ENCODE measurements around the gene SAMD11. TPM values are rescaled to one million over a fixed set of nuclear protein-coding genes. Genes with fewer than 3 reads are reported as not detected.
A peak's percentile ranks its signal among the peaks of the same experiment; 100 is the strongest.

The SAMD11 gene
- total RNA-seq, 1 experiment from 2014 or later = 2.3 TPM

DNA sequence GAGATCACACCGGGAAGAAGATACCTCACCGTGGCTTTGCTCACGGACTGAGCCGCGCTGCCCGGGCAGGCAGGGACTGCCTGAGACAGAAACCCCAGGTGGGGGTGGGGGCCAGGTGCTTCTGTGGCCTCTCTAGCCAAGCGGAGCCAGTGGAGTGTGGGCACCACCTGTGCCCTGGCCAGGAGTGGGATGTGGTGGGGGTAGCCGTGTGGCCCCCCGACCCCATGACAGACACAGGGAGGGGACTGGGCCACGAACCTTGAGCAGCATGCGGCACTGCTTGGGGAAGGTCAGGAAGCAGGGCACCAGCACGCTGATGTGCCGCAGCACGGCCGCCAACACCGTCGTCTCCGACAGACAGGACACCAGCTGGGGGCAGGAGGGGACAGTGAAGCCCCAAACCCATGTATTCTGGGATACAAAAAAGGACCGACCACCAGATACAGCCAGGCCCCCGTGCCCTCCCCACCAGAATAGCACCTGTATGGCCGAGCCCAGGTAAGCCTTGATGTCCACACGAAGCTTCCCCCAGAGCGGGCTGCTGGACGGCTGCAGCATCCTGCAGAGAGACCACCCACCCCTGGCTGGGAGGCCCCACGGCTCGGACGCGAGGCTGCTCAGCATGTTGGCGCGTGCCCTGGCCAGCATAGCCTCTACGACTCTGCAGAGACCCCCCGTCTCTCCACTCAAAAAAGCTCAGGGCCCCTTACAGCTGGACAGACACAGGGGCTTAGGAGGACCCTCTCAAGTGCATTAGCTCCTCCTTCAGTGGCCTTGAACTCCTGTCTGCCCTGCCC, 30.0 kb downstream of the SAMD11 start:
- Mint-ChIP-seq H3K4me3 (no peak overlapping the region), H3K4me1 (peaks cover 11% of the 10 kb centered on the region), H3K9me3 (no peaks in the 10 kb centered on the region), H3K36me3 (peaks cover 49% of the 10 kb centered on the region), H3K27me3 (ENCODE audit: low read depth) (no peaks in the 10 kb centered on the region), H3K27ac (no peak overlapping the region)
- CTCF ChIA-PET = no interaction called here
- DNase-seq (ENCODE audit: low spot score) = no peak
- ATAC-seq = no peak
- POLR2A ChIA-PET = interaction anchor here (0.9 kb wide), 1 partner anchor 12 kb away, joined by 3 read pairs; no protein-coding TSS in a partner anchor
- TF ChIP-seq, protein P1, sequence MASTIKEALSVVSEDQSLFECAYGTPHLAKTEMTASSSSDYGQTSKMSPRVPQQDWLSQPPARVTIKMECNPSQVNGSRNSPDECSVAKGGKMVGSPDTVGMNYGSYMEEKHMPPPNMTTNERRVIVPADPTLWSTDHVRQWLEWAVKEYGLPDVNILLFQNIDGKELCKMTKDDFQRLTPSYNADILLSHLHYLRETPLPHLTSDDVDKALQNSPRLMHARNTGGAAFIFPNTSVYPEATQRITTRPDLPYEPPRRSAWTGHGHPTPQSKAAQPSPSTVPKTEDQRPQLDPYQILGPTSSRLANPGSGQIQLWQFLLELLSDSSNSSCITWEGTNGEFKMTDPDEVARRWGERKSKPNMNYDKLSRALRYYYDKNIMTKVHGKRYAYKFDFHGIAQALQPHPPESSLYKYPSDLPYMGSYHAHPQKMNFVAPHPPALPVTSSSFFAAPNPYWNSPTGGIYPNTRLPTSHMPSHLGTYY (CRISPR knock-in tag; IDR thresholded peaks at IDR 0.05) = no peak
- TF ChIP-seq, protein P2, sequence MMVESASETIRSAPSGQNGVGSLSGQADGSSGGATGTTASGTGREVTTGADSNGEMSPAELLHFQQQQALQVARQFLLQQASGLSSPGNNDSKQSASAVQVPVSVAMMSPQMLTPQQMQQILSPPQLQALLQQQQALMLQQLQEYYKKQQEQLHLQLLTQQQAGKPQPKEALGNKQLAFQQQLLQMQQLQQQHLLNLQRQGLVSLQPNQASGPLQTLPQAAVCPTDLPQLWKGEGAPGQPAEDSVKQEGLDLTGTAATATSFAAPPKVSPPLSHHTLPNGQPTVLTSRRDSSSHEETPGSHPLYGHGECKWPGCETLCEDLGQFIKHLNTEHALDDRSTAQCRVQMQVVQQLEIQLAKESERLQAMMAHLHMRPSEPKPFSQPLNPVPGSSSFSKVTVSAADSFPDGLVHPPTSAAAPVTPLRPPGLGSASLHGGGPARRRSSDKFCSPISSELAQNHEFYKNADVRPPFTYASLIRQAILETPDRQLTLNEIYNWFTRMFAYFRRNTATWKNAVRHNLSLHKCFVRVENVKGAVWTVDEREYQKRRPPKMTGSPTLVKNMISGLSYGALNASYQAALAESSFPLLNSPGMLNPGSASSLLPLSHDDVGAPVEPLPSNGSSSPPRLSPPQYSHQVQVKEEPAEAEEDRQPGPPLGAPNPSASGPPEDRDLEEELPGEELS (CRISPR knock-in tag; IDR thresholded peaks at IDR 0.05) = 0 out of 2 replicates have a peak, but pooled peaks have one; percentile 6

DNA sequence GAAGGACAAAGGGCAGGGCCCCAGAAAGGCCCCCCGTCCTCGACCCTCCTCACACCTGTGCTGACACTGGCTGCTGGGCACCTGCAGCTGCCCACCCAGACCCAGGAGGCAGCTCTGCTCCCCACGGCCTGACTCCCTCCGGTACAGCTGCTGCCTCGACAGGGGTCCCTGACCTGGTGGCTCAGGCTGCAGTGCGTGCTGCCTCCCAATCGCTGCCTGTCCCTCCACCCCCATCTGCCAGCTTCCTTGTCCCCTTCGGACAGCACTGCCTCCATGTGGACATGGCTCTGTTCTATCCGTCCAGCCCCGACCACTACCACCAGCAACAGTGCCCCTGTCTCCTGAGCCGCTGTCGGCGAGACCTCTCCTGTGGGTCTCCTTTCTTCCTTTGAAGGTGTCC, 31.2 kb downstream of the SAMD11 start:
- no peak for DNase-seq (ENCODE audit: low spot score)
- ATAC-seq = no peak
- Mint-ChIP-seq H3K36me3 (peaks cover 40% of the 10 kb centered on the region), H3K27ac (no peak overlapping the region), H3K27me3 (ENCODE audit: low read depth) (peaks cover 4% of the 10 kb centered on the region), H3K9me3 (no peaks in the 10 kb centered on the region), H3K4me3 (no peak overlapping the region), H3K4me1 (peaks cover 11% of the 10 kb centered on the region)
- TF ChIP-seq ZNF232 (CRISPR knock-in tag; IDR thresholded peaks at IDR 0.05) (no peak), EMX1 (CRISPR knock-in tag; IDR thresholded peaks at IDR 0.05) (no peak), RORB (CRISPR knock-in tag; IDR thresholded peaks at IDR 0.05) (no peak), SP1 (CRISPR knock-in tag; conservative IDR thresholded peaks at IDR 0.05) (no peak), CREM (CRISPR knock-in tag; IDR thresholded peaks at IDR 0.05) (no peak), TCF7 (CRISPR knock-in tag; IDR thresholded peaks at IDR 0.05; ENCODE audit: low read depth) (no peak), ZNF121 (CRISPR knock-in tag; IDR thresholded peaks at IDR 0.05) (no peak), ZNF671 (CRISPR knock-in tag; IDR thresholded peaks at IDR 0.05) (no peak), ELF4 (CRISPR knock-in tag; IDR thresholded peaks at IDR 0.05; ENCODE audit: low read depth) (no peak), ZBTB21 (CRISPR knock-in tag; IDR thresholded peaks at IDR 0.05; ENCODE audit: borderline replicate concordance) (no peak), ZNF317 (CRISPR knock-in tag; IDR thresholded peaks at IDR 0.05; ENCODE audit: borderline replicate concordance, low read depth) (no peak), ZNF423 (CRISPR knock-in tag; IDR thresholded peaks at IDR 0.05) (no peak), PRRX2 (CRISPR knock-in tag; IDR thresholded peaks at IDR 0.05) (no peak), GABPB1 (CRISPR knock-in tag; IDR thresholded peaks at IDR 0.05) (no peak), ATF1 (CRISPR knock-in tag; IDR thresholded peaks at IDR 0.05) (no peak), FOXP1 (CRISPR knock-in tag; IDR thresholded peaks at IDR 0.05; ENCODE audit: borderline replicate concordance) (no peak)
- TF ChIP-seq, protein P3, sequence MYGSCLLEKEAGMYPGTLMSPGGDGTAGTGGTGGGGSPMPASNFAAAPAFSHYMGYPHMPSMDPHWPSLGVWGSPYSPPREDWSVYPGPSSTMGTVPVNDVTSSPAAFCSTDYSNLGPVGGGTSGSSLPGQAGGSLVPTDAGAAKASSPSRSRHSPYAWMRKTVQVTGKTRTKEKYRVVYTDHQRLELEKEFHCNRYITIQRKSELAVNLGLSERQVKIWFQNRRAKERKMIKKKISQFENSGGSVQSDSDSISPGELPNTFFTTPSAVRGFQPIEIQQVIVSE (CRISPR knock-in tag; IDR thresholded peaks at IDR 0.05; ENCODE audit: borderline replicate concordance) = no peak
- TF ChIP-seq, protein P4, sequence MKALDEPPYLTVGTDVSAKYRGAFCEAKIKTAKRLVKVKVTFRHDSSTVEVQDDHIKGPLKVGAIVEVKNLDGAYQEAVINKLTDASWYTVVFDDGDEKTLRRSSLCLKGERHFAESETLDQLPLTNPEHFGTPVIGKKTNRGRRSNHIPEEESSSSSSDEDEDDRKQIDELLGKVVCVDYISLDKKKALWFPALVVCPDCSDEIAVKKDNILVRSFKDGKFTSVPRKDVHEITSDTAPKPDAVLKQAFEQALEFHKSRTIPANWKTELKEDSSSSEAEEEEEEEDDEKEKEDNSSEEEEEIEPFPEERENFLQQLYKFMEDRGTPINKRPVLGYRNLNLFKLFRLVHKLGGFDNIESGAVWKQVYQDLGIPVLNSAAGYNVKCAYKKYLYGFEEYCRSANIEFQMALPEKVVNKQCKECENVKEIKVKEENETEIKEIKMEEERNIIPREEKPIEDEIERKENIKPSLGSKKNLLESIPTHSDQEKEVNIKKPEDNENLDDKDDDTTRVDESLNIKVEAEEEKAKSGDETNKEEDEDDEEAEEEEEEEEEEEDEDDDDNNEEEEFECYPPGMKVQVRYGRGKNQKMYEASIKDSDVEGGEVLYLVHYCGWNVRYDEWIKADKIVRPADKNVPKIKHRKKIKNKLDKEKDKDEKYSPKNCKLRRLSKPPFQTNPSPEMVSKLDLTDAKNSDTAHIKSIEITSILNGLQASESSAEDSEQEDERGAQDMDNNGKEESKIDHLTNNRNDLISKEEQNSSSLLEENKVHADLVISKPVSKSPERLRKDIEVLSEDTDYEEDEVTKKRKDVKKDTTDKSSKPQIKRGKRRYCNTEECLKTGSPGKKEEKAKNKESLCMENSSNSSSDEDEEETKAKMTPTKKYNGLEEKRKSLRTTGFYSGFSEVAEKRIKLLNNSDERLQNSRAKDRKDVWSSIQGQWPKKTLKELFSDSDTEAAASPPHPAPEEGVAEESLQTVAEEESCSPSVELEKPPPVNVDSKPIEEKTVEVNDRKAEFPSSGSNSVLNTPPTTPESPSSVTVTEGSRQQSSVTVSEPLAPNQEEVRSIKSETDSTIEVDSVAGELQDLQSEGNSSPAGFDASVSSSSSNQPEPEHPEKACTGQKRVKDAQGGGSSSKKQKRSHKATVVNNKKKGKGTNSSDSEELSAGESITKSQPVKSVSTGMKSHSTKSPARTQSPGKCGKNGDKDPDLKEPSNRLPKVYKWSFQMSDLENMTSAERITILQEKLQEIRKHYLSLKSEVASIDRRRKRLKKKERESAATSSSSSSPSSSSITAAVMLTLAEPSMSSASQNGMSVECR (CRISPR knock-in tag; IDR thresholded peaks at IDR 0.05; ENCODE audit: borderline replicate concordance) = no peak
- TF ChIP-seq, protein P5, sequence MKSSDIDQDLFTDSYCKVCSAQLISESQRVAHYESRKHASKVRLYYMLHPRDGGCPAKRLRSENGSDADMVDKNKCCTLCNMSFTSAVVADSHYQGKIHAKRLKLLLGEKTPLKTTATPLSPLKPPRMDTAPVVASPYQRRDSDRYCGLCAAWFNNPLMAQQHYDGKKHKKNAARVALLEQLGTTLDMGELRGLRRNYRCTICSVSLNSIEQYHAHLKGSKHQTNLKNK (CRISPR knock-in tag; IDR thresholded peaks at IDR 0.05) = no peak
- POLR2A ChIA-PET = no interaction called here
- CTCF ChIA-PET = no interaction called here
